GM19328 (cell line): ENCODE measurements around the gene SIGLEC1.

Source experiments
- ATAC-seq: cut with Tn5 transposase; IDR thresholded peaks from one replicate; pipeline ENCODE4 v1.9.1; 2021; ENCODE audit warnings: mild to moderate bottlenecking, moderate library complexity; ENCODE audit not compliant: unreplicated experiment

SIGLEC1 gene

DNA sequence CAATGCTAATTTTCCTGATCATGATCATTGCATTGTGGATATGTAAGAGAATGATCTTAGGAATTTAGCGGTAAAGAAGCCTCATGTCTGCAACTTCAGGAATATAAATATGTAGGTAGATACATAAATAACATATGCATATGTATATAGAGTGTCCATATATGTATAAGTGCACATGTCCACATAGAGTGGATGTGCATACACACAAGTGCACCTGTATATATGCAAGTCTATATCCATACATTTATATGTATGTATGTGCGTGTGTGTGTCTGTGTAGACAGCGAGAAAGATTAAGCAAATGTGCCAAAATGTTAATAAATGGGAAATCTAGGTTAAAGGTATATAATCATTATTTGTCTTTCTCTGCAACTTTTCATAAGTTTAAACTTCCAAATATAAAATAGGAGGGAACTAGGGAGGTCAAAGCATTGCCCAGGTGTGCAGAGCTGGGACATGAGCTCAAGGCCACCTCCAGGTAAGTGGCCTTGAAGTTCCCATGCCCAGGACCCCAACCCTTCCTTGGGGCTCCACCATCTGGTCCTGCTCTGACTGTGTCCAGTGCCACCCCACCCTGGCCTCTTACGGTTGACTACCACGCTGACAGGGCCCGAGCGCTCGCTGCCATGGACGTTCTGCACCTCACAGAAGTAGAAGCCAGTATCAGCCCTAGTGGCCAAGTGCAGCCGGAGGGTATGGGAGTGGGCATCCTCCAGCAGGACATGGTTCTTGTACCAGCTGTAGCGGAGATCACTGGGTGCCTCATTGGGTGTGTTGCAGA is 9.6 kb downstream of the SIGLEC1 start:
- ATAC-seq: no peak

DNA sequence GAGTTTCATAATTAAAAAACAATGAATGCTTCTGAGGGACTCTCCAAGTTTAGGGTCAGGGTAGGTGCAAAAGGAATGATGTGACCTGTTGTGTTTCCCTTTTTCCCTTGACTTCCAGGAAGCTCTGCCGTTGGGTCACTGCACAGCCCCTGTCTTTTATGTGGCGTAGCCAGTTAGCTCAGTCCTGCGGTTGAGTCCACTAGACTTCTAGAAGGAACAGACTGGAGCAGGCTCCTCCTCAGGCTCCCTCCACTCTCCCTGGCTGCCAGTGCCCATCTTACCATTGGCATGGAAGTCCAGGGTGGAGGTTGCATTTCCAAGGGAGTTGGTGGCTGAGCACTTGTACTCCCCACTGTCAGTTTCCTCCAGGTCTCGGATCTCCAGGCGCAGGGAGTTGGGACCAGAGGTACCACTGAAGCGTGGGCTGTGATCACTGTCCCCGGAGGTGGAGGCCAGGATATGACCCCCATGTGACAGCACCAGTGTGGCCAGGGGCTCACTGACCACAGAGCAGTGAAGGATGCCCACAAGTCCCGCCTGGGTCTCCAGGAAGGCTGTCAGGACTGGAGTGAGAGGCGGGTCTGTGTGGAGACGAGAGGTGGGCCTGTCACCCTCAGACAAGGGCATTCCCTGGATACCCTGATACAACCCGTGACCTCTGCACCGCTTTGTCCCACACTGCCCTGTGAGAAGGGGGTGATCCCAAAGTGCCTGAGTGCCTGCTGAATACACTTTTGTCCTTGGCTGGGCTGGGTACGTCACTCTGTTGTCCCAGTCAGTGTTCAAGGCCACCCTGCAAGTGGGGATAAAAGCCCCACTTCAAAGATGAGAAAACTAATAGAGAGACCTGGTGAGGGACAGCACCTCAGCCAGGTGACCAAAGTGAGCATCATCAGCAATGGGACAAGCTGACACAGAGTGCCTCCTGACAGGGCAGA is 11.1 kb downstream of the SIGLEC1 start:
- ATAC-seq: no peak

DNA sequence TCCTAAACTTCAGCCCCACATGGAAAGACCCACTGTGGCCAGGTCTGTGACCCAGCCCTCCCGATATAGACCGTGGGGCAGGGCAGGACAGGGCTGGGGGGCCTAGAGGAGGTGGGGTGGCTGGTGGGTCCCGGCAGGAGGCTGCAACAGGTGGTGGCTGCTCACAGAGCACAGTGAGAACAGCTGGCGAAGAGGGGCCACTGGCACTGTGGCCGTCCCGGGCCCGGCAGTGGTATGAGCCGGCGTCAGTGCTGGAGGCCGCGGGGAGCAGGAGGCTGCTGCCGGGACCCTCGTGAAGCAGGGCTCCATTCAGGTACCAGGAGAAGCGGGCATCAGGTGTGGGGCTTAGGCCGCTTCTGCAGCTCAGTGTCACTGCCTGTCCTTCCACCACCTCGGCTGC is 13.4 kb downstream of the SIGLEC1 start:
- ATAC-seq: no peak

DNA sequence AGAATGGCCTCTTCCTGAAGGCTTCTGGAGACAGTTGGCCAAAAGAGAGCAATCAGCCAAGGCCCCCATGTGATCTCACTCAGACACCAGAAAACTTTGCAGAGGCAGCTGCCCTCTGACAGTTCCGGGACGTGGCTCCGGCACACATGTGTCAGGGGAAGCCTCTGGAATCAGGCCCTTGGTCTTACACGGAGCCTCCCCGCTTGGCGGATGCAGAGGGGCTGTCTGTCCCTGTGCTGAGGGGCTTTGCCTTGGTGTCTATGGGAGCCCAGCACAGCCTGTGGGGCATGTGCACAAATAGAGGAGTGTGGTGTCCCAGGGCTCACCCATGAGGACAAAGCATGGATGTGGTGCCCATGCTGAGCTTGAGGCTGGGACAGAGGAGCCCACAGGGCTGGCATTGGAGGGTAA is 13.8 kb downstream of the SIGLEC1 start:
- no peak for ATAC-seq

DNA sequence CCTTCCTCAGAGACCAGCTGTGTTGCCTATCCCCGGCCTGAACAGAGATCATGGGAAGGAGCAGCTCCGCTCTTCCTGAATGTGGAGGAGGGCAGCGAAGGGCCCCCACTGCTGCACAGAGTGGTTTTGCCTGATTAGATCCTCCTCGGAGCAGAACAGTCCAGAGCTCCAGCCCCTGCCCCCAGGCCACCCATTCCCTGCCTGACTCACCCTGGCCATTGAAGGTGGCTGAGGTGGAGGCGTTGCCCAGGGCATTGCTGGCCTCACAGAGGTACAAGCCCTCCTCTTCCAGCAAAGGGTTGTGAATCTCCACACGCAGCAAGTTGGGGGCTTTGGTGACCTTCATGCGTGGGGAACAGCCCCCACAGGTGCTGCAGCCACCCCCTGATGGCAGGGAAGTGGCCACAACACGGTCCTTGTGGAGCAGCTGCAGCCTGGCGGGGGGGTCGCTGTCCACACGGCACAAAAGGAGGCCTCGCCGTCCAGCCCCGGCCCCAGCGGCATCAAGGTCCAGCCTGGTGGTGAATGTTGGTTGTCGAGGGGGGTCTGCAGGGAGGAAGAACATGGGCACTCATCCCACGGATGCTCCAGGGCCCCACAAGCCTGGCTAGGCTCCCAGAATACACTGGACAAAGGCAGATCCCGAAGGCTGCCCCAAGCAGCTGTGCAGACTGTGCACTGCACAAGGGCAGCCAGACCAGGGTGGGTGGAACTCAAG is 14.7 kb downstream of the SIGLEC1 start:
- ATAC-seq: no peak

DNA sequence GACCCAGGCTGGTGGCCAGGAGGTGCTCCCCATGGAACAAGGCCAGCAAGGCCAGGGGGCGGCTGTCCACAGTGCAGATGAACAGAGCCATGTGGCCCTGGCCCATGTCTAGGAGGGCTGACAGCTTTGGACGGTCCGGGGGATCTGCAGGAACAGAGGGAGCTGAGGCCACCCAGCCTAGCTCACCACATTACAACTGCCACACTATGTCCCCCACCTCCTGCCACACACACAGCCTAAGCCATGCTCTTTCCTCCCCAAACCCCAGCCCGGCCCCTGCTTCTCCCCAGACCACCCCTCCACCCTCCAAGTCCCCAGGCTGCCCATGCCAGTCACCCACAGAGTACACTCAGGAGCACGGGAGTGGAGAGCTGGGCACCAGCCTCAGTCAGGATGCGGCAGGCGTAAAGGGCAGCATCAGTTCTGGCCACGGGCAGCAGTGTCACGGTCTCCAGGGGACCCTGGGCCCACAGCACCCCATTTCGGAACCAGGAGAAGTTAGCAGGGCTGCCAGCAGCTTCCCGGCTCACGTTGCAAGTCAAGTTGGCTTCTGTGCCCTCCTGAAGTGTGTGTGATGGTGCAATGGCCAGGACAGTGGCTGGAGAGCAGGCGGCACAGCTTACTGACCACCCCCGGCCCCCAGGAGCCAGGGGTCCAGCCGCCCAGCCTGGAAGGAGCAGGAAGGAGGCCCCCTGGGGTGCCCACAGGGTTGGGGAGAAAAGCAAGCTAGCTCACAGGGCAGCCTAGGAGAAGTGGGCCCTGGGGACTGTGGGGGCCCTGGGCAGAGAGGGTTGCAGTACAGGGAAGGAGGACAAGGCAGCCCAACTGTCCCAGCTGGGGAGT is 15.4 kb downstream of the SIGLEC1 start:
- no peak for ATAC-seq

DNA sequence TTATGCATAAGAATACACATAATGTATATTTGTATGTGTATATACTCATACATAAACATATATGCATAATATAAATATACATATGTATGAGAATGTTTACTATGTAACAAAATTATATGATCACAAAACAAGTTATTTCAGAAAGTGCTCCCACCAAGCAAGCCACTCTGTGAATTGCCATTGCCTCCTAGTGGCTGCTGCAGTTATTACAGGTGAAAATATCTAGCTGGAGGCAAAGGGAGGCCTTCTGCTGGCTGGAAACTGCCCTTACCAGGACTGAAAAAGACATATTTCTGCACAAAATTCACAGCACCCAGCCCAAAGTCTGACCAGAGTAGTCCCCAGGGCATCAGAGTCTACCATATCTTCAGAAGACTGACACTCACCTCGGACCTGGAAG is 16.2 kb downstream of the SIGLEC1 start:
- no peak for ATAC-seq

DNA sequence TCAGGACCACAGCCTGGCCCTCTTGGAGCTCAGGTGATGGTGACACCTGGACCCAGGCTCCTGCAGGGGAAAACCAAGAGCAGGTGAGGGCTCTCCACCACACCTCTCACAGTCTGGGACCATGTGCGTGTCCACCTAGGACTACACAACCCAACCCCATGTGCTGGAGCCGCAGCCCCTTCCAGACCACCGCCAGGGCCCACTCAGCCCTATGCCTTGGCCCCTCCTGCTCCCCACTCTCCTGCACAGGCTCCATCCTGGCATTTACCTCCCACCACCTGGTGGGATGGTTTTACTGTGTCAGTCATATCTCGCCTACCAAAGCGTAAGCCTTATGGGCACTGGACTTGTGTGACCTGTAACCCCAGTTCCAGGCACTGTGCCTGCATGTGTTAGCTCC is 17.5 kb downstream of the SIGLEC1 start:
- no peak for ATAC-seq

DNA sequence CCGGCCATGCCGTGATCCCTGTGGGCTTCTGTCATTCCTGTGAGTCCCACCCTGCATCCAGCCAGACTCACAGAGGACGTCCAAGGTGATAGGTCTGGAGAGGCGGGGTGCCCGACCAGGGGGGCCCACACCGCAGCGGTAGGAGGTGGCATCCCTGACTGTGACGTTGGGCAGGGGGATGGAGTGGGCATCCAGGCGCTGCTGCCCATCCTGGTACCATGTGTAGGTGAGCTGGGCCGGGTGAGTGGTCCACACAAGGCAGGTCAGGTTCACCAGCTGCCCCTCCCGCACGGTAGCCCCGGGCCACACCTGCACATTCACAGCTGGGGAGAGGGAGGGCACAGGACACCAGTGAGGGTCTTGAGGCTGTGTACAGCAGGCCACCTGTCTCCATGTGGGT is 19.0 kb downstream of the SIGLEC1 start:
- no peak for ATAC-seq

DNA sequence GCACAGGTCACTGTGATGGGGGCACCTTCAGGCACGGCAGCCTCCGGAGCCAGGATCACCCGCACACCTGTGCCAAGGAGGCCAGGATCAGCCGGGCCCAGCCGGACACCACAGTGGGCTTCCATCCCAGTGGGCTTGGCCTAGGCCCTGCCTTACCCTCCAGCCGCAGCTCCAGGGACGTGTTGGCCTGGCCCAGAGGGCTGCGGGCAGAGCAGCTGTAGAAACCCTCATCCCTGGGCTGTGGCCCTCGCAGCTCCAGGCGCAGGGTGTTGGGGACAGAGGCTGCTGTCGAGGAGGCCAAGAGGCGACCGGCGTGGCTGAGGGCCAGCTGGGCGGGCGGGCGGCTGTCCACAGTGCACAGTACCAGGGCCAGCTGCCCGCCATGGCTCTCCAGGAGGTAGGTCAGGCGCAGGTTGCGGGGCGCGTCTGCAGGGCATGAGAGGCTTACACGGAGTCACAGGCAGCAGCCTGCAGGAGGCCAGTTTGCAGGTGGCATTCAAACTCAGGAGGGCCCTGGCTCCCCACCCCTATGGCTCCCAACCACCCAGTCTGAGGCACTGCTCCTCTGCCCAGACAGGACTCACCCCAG is 19.6 kb downstream of the SIGLEC1 start:
- ATAC-seq: no peak

DNA sequence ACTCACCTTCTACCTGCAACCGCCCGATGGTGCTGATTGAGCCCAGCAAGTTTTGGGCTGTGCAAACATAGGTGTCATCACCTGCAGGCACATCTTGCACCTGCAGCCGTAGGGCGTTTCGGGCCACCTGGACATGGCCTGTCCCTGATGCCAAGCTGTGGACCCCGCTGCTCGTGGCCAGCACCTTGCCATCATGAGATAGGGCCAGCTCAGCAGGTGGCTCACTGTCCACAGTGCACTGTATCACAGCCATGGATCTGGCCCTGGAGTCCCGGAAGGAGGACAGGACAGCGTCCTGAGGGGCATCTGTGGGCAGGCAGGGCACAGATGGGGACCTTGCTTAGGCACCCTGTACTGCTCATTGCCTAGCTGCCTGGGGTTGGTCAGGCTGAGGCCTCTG is 20.5 kb downstream of the SIGLEC1 start:
- no peak for ATAC-seq

DNA sequence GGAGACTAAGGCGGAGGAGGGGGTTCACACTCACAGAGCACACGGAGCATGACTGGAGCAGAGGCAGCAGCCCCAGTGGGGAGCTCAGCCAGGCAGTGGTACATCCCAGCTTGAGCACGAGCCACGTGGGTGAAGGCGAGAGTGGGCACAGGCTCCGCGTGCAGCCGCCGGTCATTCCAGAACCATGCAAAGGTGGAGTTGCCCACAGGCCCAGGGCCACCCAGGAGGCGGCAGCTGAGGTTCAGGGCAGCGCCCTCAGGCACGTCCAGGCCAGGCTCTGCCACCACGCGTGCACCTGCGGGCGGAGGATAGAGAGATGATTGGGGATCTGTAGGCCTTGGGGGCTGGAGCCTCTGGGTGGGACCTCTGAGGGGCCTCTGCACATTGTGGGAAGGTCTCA is 21.1 kb downstream of the SIGLEC1 start:
- no peak for ATAC-seq

DNA sequence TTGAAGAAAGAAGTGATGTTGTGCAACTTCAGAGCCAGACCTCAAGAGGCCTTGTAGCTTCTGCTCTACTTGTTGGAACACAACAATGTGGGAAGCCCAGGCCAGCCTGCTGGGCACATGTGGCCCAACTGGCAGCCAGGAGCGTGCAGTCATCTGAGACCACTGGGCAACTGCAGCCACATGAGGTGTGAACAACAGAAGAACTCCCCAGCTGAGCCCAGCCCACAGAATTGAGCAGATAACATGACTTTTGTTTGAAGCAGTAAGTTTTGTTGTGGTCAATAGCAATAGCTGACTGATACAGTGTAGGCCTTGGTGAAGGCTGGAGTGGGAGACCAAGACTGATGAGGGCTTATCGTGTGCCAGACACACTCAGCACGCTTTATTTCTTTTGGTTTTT is 22.0 kb downstream of the SIGLEC1 start:
- ATAC-seq: no peak

DNA sequence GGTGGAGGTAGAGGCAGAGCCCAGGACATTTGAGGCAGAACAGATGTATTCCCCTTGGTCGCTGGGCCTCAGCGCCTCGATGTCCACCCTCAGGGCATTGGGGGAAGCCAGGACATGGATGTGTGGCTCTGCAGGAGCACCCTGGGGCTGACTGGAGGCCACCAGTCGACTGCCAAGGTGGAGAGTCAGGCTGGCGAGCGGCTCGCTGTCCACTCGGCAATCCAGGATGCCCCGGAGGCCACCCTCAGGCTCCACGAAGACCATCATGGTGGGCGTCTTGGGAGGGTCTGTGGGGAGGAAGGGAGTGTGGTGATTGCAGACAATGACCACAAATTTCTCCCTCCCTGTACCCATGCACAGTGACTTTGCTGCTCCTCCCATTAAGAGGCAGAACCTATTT is 22.4 kb downstream of the SIGLEC1 start:
- no peak for ATAC-seq

DNA sequence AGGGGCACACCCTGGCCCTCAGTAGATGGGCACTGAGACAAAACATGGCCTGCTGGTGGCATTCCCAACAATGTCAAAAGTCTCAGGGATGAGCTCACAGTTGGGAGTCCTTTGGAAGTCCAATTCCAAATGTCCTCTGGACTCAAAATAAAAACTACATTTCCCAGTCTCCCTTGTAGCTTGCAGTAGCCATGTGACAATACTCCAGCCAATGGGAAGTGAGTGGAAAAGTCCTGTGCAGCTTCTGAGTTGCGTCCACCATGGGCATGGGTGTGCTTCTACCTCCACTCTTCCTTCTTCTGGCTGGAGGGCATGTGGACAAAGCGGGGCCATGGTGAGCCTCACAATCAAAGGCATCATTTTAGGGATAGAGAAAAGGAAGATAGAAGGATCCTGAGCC is 24.7 kb downstream of the SIGLEC1 start:
- no peak for ATAC-seq

DNA sequence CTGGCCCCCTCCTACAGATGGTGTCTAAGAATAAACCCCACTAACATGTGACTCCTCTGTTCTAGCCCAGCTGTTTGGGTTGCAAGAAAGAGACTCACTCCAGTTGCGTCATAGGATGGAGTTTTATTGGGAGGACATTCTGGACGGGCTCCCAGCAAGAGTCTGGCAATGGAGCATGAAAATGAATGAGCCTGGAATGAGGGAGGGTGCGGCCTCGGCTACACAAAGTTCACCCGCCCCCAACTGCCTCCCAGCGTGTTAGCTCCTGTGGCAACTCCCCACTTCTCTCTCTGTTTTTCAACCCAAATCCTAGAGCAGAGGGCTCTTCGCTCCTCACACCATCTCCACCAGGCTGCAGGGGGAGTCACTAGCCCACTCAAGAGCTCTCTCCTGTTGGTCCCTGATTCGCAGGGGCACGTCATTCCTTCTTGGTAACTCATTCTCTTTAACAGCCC is 25.5 kb downstream of the SIGLEC1 start:
- no peak for ATAC-seq

DNA sequence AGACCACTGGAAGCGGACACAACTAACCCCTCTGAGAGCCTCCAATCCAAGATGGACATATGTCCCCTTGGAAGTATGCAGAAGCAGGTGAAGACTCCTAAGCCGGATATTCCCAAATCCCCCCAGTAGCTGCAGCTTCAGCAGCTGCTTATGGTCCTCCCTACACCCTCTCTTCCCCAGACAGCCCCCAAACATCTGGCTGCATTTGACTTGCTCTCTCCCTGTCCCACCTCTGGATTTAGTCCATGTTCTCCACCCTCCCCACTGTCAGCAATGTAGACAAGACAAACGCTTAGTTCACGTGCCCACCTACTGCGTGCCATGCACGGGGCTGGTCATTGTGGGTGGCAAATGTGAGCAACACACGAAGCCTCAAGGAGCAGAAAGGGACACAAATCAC is 26.0 kb downstream of the SIGLEC1 start:
- ATAC-seq: no peak

DNA sequence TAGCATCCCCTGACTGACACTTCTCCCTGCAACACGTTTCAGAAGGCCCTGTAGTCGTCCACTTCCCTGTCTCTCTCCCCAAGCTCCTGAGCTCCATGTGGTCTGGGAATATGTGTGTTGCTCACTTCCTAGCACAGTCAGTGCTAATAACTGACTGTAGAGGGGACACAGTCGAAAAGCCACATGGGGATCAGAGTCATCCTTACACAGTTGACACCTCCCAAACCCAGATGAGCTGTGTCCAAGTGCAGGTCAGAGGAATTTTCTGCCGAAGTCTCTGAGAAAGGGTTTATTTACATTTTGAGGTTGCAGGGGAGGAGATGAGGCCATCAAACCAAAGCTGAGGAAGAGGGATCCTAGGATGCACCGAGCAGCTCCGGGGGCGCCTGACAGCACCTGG is 27.1 kb downstream of the SIGLEC1 start:
- ATAC-seq: no peak

DNA sequence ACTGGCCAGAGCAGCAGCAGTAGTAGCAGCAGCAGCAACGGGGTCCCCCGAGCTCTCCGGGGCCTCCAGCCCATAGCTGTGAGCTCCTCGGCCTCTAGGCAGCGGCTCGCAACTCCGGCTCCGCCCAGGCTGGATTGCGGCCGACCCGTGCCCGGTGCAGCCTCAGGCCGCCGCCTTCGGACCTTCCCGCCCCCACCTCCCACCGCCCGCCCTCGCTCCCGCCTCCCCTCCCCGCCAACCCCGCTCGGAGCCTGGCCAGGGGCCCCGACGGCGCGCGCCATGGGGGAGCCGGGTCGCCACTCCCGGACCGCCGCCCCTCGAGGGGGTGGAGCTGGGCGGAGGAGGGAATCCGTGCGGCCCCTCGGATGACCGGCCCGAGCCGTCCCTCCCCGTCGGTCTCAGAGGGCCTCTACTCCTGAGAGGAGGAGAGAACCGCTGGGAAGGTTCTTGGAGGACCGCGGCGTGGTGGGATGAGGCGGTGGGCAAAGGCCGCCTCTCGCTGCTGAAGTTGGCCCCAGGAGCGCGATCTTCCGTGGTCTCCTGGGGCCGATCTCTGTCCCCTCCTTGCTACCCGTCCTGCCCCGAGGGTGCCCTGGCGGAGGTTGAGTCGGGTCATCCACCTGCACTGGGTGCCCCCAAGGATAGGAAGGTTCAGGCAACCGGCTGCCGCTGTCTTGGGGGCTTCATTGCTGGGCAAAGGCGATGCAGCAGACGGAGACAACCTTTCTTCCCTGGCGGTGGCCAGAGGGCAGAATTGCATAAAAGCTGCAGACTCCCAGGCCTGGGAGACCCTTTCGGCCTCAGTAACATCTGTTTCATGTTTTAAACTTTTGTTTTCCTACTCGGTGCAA is 30.2 kb downstream of the SIGLEC1 start, which contains the start of gene ADAM33:
ADAM33 (minus strand) TSS at position 80 of the 851 bp plus-strand sequence; CDS start at position 74, 6 bp downstream.
- no peak for ATAC-seq
